B cell (primary cell): Measurements from ENCODE around the gene AKR7A2. TPM values are rescaled to one million over a fixed set of nuclear protein-coding genes. Genes with fewer than 3 reads are reported as not detected.

ENCODE experiments used
- ATAC-seq: fragments of 200-7000 bp; cut with Tn5 transposase; one replicate; pipeline ENCODE4 v1.10.0; 2021; ENCODE audit warnings: low read depth, mild to moderate bottlenecking, moderate number of reproducible peaks, moderate library complexity
- CTCF ChIA-PET: fragments of 350-600 bp; sonication (Branson Sonifier 250); formaldehyde crosslinking; loops from one replicate; lab custom pipeline; 2021; ENCODE audit warnings: antibody characterized with exemption, inconsistent platforms; lab: Charles Lee
- POLR2A ChIA-PET: fragments of 350-600 bp; sonication (Branson Sonifier 250); formaldehyde crosslinking; loops from one replicate; lab custom pipeline; 2021; ENCODE audit warnings: antibody characterized with exemption; lab: Charles Lee
- DNase-seq: peaks from one replicate; pipeline ENCODE4 v3.0.0; 2013
- H2AFZ ChIP-seq: 2 replicates; pipeline ENCODE4 v1.6.1; 2012; ENCODE audit warnings: mild to moderate bottlenecking, low read depth, low read length; ENCODE audit not compliant: insufficient read depth, poor library complexity, severe bottlenecking
- H3K27ac ChIP-seq, 2 donors: 1 replicate in 1 of 2; 2 replicates in 1 of 2; pipeline ENCODE4 v1.5.1; 2012 to 2013; ENCODE audit warnings: low read length in 2 of 2, mild to moderate bottlenecking in 2 of 2, moderate library complexity in 1 of 2
- H3K27me3 ChIP-seq, 4 experiments: fragments of 200-600 bp in 1 of 4; sonication (generic) in 1 of 4; replicated peaks in 1 of 4; 1 replicate in 2 of 4; 2 replicates in 2 of 4; pipeline versions ENCODE4 v1.6.1 to v1.7.0; 2013 to 2016; ENCODE audit warnings: low read length in 3 of 4, mild to moderate bottlenecking in 2 of 4, mixed read lengths in 1 of 4, moderate library complexity in 1 of 4; ENCODE audit not compliant: insufficient read depth in 4 of 4, control insufficient read depth in 3 of 4; ENCODE audit errors: control extremely low read depth in 1 of 4
- H3K36me3 ChIP-seq, 2 experiments: replicated peaks in 1 of 2; 1 replicate in 1 of 2; 2 replicates in 1 of 2; pipeline versions ENCODE4 v1.6.1 to v1.7.1; 2013; ENCODE audit warnings: low read length in 1 of 2; ENCODE audit not compliant: insufficient read depth in 2 of 2, control insufficient read depth in 1 of 2; ENCODE audit errors: control extremely low read depth in 1 of 2, extremely low read depth in 1 of 2
- H3K4me1 ChIP-seq, 2 donors: fragments of 200-600 bp in 1 of 2; sonication (generic) in 1 of 2; 1 replicate in 1 of 2; 2 replicates in 1 of 2; pipeline versions ENCODE4 v1.5.1 to v1.6.1; 2013 to 2017; ENCODE audit warnings: low read length in 2 of 2; ENCODE audit not compliant: control insufficient read depth in 2 of 2, insufficient read depth in 2 of 2
- H3K4me2 ChIP-seq: replicated peaks from 2 replicates; pipeline ENCODE3; 2012; ENCODE audit warnings: mild to moderate bottlenecking, low read depth, low read length; ENCODE audit not compliant: poor library complexity, severe bottlenecking
- H3K4me3 ChIP-seq, 5 experiments: fragments of 200-600 bp in 1 of 5; sonication (generic) in 1 of 5; 1 replicate in 3 of 5; 2 replicates in 2 of 5; pipeline versions ENCODE4 v1.5.1 to v1.7.0; 2011 to 2016; ENCODE audit warnings: low read length in 4 of 5, mild to moderate bottlenecking in 4 of 5, low read depth in 2 of 5, control low read depth in 1 of 5, moderate library complexity in 1 of 5; ENCODE audit not compliant: insufficient read depth in 1 of 5; ENCODE audit errors: control extremely low read depth in 1 of 5, extremely low read depth in 1 of 5
- H3K79me2 ChIP-seq: fragments of 200-600 bp; sonication (generic); one replicate; pipeline ENCODE4 v1.6.0; 2016; ENCODE audit warnings: low read length; ENCODE audit not compliant: control insufficient read depth, insufficient read depth
- H3K9ac ChIP-seq: fragments of 200-600 bp; sonication (generic); 2 replicates; pipeline ENCODE4 v1.6.1; 2017; ENCODE audit warnings: mild to moderate bottlenecking, low read length, moderate library complexity
- H3K9me3 ChIP-seq, 3 donors: one replicate each; pipeline versions ENCODE4 v1.6.1 to v1.7.1; 2013; ENCODE audit warnings: low read length in 2 of 3; ENCODE audit not compliant: control insufficient read depth in 2 of 3, insufficient read depth in 1 of 3; ENCODE audit errors: control extremely low read depth in 1 of 3
- H4K20me1 ChIP-seq: 2 replicates; pipeline ENCODE4 v1.6.0; 2012; ENCODE audit warnings: mild to moderate bottlenecking, low read length; ENCODE audit not compliant: insufficient read depth, control insufficient read depth, poor library complexity, severe bottlenecking
- H3K27ac Mint-ChIP-seq: one replicate; pipeline ENCODE4 v1.8.0; 2021; ENCODE audit warnings: mixed read lengths
- H3K27me3 Mint-ChIP-seq: one replicate; pipeline ENCODE4 v1.8.0; 2021; ENCODE audit warnings: mixed read lengths
- H3K4me1 Mint-ChIP-seq: one replicate; pipeline ENCODE4 v1.8.0; 2021; ENCODE audit warnings: mixed read lengths
- H3K4me3 Mint-ChIP-seq: one replicate; pipeline ENCODE4 v1.8.0; 2021; ENCODE audit warnings: mixed read lengths
- H3K9me3 Mint-ChIP-seq: one replicate; pipeline ENCODE4 v1.8.0; 2022; ENCODE audit warnings: mixed read lengths; ENCODE audit not compliant: insufficient read depth
- CTCF ChIP-seq: fragments of 200-600 bp; IDR thresholded peaks from one replicate; pipeline ENCODE4 v1.8.0; 2022; ENCODE audit warnings: antibody characterized with exemption, mild to moderate bottlenecking
- EZH2 ChIP-seq: IDR thresholded peaks from 2 replicates; pipeline ENCODE4 v1.6.1; 2012; ENCODE audit warnings: borderline replicate concordance, low read depth, mild to moderate bottlenecking, moderate library complexity, low read length; ENCODE audit not compliant: insufficient read depth, poor library complexity, severe bottlenecking
- WGBS: methylation state at CpG from one replicate; pipeline ENCODE4 v1.1.5; 2013; ENCODE audit warnings: missing lambda C conversion rate; ENCODE audit not compliant: insufficient coverage; 5-methylcytosine and 5-hydroxymethylcytosine counted together
- intact Hi-C: fragments of 100-400 bp; cut with micrococcal nuclease; formaldehyde crosslinking; loops from one replicate; pipeline ENCODE4 v1.10.0; 2022
- polyA plus RNA-seq: library from polyadenylated mRNA; depleted of rRNA; stranded (reverse); fragments of >200 nt; gene quantifications from 2 replicates; pipeline ENCODE4 v1.2.3, GENCODE V29; 2012
- total RNA-seq, 2 donors: library from RNA; stranded (reverse); fragments of 120-200 nt in 1 of 2; gene quantifications; 1 replicate in 1 of 2; 2 replicates in 1 of 2; pipeline versions ENCODE4 v1.2.3 to v1.2.4, GENCODE V29; 2013 to 2022

Gene AKR7A2
- total and polyA plus RNA-seq, 2 donors (not counting 1 experiment from before 2014, with no cell fraction given) = 23.7 to 32.1 TPM

- Histone ChIP-seq H3K9ac (peak overlapping the region; percentile 2), H3K9me3 (no peaks in the 10 kb centered on the region), H3K4me3 (peak overlapping the region in 3 of 5 experiments; percentile 9 to 24 (median 21)), H3K4me2 (peak overlapping the region; percentile 71), H3K36me3 (peaks cover 1 to 12% of the 10 kb centered on the region in 2 experiments), H3K79me2 (peaks cover 24% of the 10 kb centered on the region), H3K4me1 (peaks cover 62 to 65% of the 10 kb centered on the region in 2 donors), H3K27ac (peak overlapping the region; percentile 65 to 90), H4K20me1 (peaks cover 19% of the 10 kb centered on the region), H2AFZ (no peak overlapping the region), H3K27me3 (no peaks in the 10 kb centered on the region)
- peak overlapping the region; percentile 76 for H3K4me3 Mint-ChIP-seq
- peaks cover 66% of the 10 kb centered on the region for H3K4me1 Mint-ChIP-seq
- WGBS = 7% methylated on average over 9 of the region's 17 CpGs
- POLR2A ChIA-PET = interaction anchor here (0.7 kb wide), 1 partner anchor 14 kb away, joined by 3 read pairs; no protein-coding TSS in a partner anchor
- DNase-seq (peak; percentile 85), ATAC-seq (peak; percentile 46)
- H3K9me3 Mint-ChIP-seq = no peaks in the 10 kb centered on the region
- H3K27ac Mint-ChIP-seq = peak overlapping the region; percentile 73
- intact Hi-C loops = no loop called here
- CTCF ChIA-PET = interaction anchor here (0.8 kb wide), 1 partner anchor 29 kb away, joined by 3 read pairs; no protein-coding TSS in a partner anchor
- TF ChIP-seq EZH2 (no peak), CTCF (no peak)
- no peaks in the 10 kb centered on the region for H3K27me3 Mint-ChIP-seq
Observed at GRCh38 chr1:19315378-19316198, 3.6 kb upstream of the AKR7A2 start.
